HCT116 (cell line): ENCODE data around the gene SORCS2.

Experiments
- POLR2A ChIP-seq: IDR thresholded peaks from 2 replicates; pipeline ENCODE4 v1.7.0; 2011; ENCODE audit warnings: borderline replicate concordance; ENCODE audit not compliant: insufficient read depth, insufficient read length; ENCODE audit errors: extremely low read depth
- POLR2AphosphoS5 ChIP-seq: IDR thresholded peaks from 2 replicates; pipeline ENCODE4 v1.6.1; 2011; ENCODE audit warnings: mild to moderate bottlenecking, low read depth, low read length, moderate library complexity
- RAD21 ChIP-seq: IDR thresholded peaks from 2 replicates; pipeline ENCODE4 v1.6.1; 2012; ENCODE audit warnings: low read depth, mild to moderate bottlenecking

DNA sequence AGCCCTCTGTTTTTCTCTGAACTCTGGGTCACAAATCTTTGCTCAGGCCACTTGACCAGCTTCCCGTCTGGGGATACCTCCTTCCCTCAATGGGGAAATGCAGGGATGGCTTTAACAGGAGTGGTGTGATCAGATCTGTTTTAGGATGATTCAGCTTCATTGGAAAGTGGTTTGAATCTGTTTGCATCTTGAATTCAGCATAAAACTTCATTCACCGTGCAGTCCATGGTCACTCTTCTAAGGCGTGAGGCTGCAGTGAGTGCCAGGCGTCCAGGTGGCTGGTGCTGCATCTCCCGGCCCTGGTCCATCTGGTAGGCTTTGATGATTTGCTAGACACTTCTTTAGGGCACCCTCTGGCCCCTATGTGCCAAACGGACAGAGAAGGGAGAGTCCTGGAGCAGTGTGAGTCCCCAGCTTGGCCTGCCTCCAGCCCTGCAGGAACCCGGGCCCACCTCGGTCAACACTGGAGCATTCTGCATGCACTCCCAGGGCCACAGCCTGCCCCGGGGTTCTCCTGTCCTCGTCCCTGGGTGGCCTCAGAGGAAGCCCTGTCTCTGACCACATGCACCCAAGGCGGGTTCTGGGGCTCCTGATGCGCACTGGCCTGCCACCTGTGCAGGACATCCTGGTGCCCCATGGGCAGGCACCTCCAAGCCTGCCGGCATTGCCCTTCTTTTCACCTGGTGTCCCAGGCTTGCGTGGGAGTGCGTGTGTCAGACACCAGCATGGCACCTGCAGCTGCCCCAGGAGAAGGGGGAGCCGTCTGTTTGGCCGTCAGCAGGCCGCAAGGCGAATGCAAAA, 493.9 kb downstream of the SORCS2 start:
- no peak for TF ChIP-seq POLR2A
- TF ChIP-seq RAD21, result no peak
- no peak for TF ChIP-seq POLR2AphosphoS5
